ENCODE data around the gene SMIM29. TPM values are rescaled to one million over a fixed set of nuclear protein-coding genes. Genes with fewer than 3 reads are reported as not detected.
A peak's percentile ranks its signal among the peaks of the same experiment; 100 is the strongest.

Gene SMIM29
- total RNA-seq, 2 experiments from 2014 or later, result 22.0 to 23.9 TPM

DNA sequence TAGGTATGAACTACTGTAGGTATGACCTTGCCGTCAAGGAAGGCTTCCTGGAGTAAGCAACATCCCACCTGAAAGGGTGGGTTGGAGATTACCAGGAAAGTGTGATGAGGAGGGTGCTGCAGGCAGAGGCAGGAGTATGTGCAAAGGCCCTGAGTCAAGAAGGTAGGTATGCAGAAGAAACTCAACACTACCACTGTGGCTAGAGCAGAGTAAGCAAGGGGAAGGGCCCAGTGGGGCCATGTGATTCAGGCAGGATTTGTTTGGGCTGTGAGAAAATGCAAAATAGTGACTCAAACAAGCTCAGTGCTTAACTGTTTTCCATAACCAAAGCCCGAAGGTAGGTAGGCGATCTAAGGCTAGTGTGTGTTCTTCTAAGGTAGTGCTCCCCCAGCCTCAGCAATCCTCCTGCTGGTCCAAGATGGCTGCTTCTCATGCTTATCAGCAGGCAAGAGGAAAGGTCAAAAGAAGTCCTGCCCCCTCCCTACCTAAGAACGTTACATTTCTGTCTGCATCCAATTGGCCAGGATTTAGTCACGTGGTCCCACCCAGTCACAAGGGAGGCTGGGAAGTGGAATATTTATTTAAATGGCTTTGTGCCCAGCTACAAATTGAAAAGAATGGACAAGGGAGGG, 48.4 kb downstream of the SMIM29 start:
- Mint-ChIP-seq H3K36me3 (ENCODE audit: low read depth) (no peaks in the 10 kb centered on the region), H3K4me3 (no peak overlapping the region), H3K4me1 (ENCODE audit: low read depth) (peaks cover 7% of the 10 kb centered on the region), H3K9me3 (no peaks in the 10 kb centered on the region), H3K27ac (no peak overlapping the region), H3K27me3 (no peaks in the 10 kb centered on the region)
- CTCF ChIA-PET, result interaction anchor here (0.7 kb wide), 2 partner anchors 216 to 380 kb away, joined by 3 read pairs; no protein-coding TSS in a partner anchor
- H3K9me3 ChIP-seq (ENCODE audit: control insufficient read depth in 1 of 2, insufficient read depth in 1 of 2, low read length in 2 of 2), result no peaks in the 10 kb centered on the region
- intact Hi-C loops (cut with DNase I, micrococcal nuclease), result no loop called here
- DNase-seq (no peak), ATAC-seq (ENCODE audit: poor library complexity) (no peak)
- TF ChIP-seq, protein P1, sequence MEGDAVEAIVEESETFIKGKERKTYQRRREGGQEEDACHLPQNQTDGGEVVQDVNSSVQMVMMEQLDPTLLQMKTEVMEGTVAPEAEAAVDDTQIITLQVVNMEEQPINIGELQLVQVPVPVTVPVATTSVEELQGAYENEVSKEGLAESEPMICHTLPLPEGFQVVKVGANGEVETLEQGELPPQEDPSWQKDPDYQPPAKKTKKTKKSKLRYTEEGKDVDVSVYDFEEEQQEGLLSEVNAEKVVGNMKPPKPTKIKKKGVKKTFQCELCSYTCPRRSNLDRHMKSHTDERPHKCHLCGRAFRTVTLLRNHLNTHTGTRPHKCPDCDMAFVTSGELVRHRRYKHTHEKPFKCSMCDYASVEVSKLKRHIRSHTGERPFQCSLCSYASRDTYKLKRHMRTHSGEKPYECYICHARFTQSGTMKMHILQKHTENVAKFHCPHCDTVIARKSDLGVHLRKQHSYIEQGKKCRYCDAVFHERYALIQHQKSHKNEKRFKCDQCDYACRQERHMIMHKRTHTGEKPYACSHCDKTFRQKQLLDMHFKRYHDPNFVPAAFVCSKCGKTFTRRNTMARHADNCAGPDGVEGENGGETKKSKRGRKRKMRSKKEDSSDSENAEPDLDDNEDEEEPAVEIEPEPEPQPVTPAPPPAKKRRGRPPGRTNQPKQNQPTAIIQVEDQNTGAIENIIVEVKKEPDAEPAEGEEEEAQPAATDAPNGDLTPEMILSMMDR (IDR thresholded peaks at IDR 0.05), result no peak
- POLR2A ChIA-PET, result no interaction called here
- H3K36me3 ChIP-seq (ENCODE audit: insufficient read depth, low read length), result no peaks in the 10 kb centered on the region
- H3K4me3 ChIP-seq (ENCODE audit: low read length), result no peak overlapping the region
- peaks cover 12% of the 10 kb centered on the region for H3K4me1 ChIP-seq (ENCODE audit: insufficient read depth, low read length)
- H3K27me3 ChIP-seq (ENCODE audit: control insufficient read depth in 1 of 2, insufficient read depth in 2 of 2, low read length in 2 of 2), result no peaks in the 10 kb centered on the region
- H3K27ac ChIP-seq (ENCODE audit: low read depth in 1 of 2, low read length in 2 of 2), result no peak overlapping the region

DNA sequence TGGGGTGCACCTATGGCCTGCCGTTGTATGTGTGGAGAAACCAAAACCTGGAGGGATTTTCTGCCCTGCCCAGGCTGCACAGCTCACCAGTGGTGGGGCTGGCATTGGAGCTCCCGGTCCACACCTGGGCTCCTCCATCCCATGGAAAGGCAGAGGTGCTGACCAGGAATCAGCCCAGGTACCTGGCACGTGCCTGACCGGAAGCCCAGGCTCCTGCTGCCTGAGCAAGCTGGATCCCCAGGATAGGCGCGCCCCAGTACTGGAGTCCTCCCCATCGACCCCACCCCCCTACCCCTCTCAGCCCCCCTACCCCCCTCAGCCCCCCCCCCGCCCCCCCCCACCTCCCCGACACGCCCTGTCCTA, 52.0 kb downstream of the SMIM29 start:
- ATAC-seq (ENCODE audit: poor library complexity) (no peak), DNase-seq (no peak)
- H3K36me3 ChIP-seq (ENCODE audit: insufficient read depth, low read length), result no peaks in the 10 kb centered on the region
- Mint-ChIP-seq H3K9me3 (no peaks in the 10 kb centered on the region), H3K27ac (no peak overlapping the region), H3K36me3 (ENCODE audit: low read depth) (no peaks in the 10 kb centered on the region), H3K4me1 (ENCODE audit: low read depth) (peaks cover 7% of the 10 kb centered on the region), H3K4me3 (peak overlapping the region; percentile 86), H3K27me3 (no peaks in the 10 kb centered on the region)
- TF ChIP-seq, protein P1 (IDR thresholded peaks at IDR 0.05), result no peak
- intact Hi-C loops (cut with DNase I, micrococcal nuclease), result loop anchor here (1.0 to 5.0 kb wide), 11 partner anchors 34 to 1045 kb away; partner anchors contain the start of genes NUDT3 (in 2 of the 2) and SMIM29 (in 2 of the 2)
- no peak overlapping the region for H3K27ac ChIP-seq (ENCODE audit: low read depth in 1 of 2, low read length in 2 of 2)
- H3K27me3 ChIP-seq (ENCODE audit: control insufficient read depth in 1 of 2, insufficient read depth in 2 of 2, low read length in 2 of 2), result no peaks in the 10 kb centered on the region
- peak overlapping the region; percentile 64 for H3K4me3 ChIP-seq (ENCODE audit: low read length)
- ChIA-PET CTCF (interaction anchor here (0.9 to 3.0 kb wide), 17 partner anchors 9 to 411 kb away, joined by 3 to 55 read pairs (median 6); partner anchors contain the start of genes HMGA1, RPS10 and SMIM29), POLR2A (interaction anchor here (1.0 to 2.3 kb wide), 9 partner anchors 9 to 229 kb away, joined by 3 to 16 read pairs (median 5); partner anchors contain the start of genes HMGA1, NUDT3, RPS10 and SMIM29)
- peaks cover 12% of the 10 kb centered on the region for H3K4me1 ChIP-seq (ENCODE audit: insufficient read depth, low read length)
- H3K9me3 ChIP-seq (ENCODE audit: control insufficient read depth in 1 of 2, insufficient read depth in 1 of 2, low read length in 2 of 2), result no peaks in the 10 kb centered on the region

Small RNAs within 50 kb of the gene (microRNA-seq; reads per million reads assigned to microRNA genes)
- gene MIR6835 (ENCODE audit: borderline microRNAs expressed, borderline replicate concordance), result not detected

Other genes with a start within 250 kb of the SMIM29 start
- gene GRM4, start 102.9 kb downstream of the SMIM29 start, total RNA-seq, result under 1 TPM in 1 of 2 experiments, not detected in 1; 0.08 TPM
- gene HMGA1, start 12.1 kb downstream of the SMIM29 start, total RNA-seq, result 100 to 1,000 TPM; 102 to 107 TPM
- gene NUDT3, start 143.7 kb upstream of the SMIM29 start, total RNA-seq, result 10 to 100 TPM; 14.8 to 15.0 TPM
- gene RPS10, start 177.1 kb upstream of the SMIM29 start, total RNA-seq, result 1,000 to 10,000 TPM; 3,088 to 3,122 TPM
- gene PACSIN1, start 217.1 kb upstream of the SMIM29 start, total RNA-seq, result 1 to 10 TPM; 1.3 to 1.4 TPM

Data from CD4-positive, alpha-beta T cell (primary cell).